GM10248 (cell line): Measurements from ENCODE around the gene FNDC1.
A peak's percentile ranks its signal among the peaks of the same experiment; 100 is the strongest.

ENCODE experiments used
- CTCF ChIA-PET: fragments of 300-600 bp; sonication (Branson Sonifier 250); formaldehyde crosslinking; extraction: SDS; loops from one replicate; lab custom pipeline; 2021; ENCODE audit warnings: antibody characterized with exemption; lab: Yijun Ruan, JAX
- POLR2A ChIA-PET: fragments of 350-650 bp; sonication (Branson Sonifier 250); formaldehyde crosslinking; extraction: SDS; loops from one replicate; lab custom pipeline; 2020; ENCODE audit warnings: antibody characterized with exemption; lab: Yijun Ruan, JAX
- DNase-seq: peaks from one replicate; pipeline ENCODE4 v3.0.0; 2012; ENCODE audit errors: extremely low spot score
- CTCF ChIP-seq: IDR thresholded peaks from 2 replicates; pipeline ENCODE4 v1.5.1; 2012; ENCODE audit warnings: mild to moderate bottlenecking, low read depth; ENCODE audit errors: extremely low read depth, missing control alignments, control extremely low read depth

The FNDC1 gene

DNA sequence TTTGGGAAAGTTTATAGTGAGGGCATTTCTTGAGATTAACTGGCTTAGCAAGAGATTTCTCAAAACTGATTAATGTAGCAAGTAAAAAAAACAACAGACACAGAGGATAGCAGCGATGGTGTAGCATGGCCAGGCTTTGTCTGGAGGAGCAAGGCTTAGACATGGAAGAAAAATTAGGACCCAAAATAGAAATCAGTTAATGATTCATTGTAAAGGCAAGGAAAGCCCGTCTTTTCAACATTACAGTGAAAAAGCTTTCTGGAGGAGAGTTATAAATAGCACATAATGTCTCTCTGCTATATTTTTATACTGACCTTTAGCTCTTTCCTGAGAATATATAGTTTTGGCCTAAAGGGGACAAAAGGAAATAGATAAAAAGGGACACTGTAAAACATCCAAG is 45.1 kb downstream of the FNDC1 start:
- POLR2A ChIA-PET, result no interaction called here
- TF ChIP-seq CTCF, result no peak
- CTCF ChIA-PET, result interaction anchor here (1.2 to 2.2 kb wide), 3 partner anchors 15 to 395 kb away, joined by 4 to 7 read pairs (median 5); no protein-coding TSS in a partner anchor
- DNase-seq, result no peak

DNA sequence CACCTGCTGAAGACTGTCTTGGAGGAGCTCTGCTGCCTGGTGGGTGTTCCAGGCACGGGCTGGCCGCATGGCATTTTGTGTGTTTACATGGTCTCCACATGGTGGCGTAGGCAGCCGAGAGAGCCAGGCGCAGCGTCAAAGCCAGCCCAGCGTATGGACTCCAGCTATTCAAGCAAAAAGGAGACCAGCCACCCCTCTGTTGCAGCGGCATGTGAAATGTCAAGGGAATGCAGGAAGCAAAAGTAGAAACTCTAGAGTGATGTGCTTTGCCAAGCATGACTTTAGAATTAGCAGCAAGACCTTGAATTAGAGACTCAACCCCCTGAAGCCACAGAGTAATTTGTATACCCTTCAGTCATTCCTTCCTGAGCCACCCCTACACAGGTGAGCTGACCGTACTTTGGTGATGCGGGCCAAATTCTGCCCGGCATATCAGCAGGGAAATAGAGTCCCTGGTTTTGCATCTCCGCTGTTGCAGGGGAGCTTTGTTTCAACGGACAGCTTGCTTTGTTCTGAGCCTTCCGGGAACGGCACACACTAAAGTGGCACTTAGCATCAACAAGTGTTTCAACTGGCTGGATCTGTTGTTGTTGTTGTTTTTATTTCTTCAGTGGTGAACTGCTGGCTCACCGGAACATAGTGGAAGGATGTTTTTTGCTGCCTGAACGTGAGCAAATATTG is 48.5 kb downstream of the FNDC1 start:
- ChIA-PET CTCF (interaction anchor here (0.9 to 3.1 kb wide), 14 partner anchors 9 to 437 kb away, joined by 3 to 19 read pairs (median 4); no protein-coding TSS in a partner anchor), POLR2A (no interaction called here)
- peak; percentile 67 for DNase-seq
- TF ChIP-seq CTCF, result peak; percentile 54

DNA sequence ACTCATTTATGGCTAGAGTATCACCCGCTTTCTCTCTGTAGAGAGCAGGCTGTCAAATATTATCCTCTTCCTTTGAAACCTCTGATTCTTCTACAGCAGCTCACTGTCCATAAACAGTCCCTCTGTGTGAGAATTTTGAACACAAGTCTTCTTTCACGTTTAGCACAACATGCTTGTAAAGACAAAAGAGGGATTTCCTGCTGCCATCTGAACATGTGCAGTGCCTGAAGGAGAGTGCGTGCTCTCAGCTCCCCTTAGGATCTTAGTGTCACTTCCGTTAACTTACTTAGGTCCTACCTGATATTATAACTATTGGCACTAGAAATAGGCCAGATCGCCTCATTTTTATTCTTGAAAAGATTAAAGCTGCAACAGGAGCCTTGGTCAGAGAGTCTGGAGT is 50.9 kb downstream of the FNDC1 start:
- TF ChIP-seq CTCF, result no peak

DNA sequence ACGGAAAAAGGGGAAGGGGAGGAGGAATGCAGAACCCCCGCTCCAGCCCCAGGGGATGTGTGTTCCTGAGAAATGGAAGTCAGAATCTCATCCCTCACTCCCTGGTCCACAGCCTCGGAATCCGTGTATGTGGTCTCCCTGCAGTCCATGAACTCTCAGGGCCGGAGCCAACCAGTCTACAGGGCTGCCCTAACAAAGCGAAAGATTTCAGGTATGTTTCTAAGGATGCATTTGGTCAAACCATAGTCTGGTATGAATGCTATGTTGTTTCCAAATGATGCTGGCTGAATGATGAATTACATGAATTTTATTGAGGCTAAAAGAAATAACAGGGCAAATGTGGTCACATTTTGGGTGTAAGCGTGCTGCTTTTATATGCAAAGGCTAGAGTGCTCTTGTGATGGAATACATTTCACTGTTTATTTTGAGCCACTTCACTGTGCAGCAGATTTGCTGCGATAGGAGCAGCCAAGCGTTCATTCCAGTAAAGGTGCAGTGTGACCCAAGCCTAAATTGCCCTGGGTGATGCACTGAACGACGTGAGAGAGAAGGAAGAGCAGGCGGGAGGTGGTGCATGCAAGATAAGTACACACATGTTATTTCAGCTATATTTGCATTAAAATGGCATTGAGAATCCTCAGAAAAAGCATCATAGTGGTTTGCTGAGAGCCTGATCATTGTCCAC is 52.4 kb downstream of the FNDC1 start:
- CTCF ChIA-PET, result no interaction called here
- POLR2A ChIA-PET, result no interaction called here
- TF ChIP-seq CTCF, result no peak
- DNase-seq, result no peak

More for the DNA sequence above, 50.9 kb downstream of the FNDC1 start:
- POLR2A ChIA-PET, result no interaction called here
- CTCF ChIA-PET, result interaction anchor here (1.1 to 1.6 kb wide), 2 partner anchors 33 to 47 kb away, joined by 3 to 5 read pairs; no protein-coding TSS in a partner anchor
- DNase-seq, result no peak

DNA sequence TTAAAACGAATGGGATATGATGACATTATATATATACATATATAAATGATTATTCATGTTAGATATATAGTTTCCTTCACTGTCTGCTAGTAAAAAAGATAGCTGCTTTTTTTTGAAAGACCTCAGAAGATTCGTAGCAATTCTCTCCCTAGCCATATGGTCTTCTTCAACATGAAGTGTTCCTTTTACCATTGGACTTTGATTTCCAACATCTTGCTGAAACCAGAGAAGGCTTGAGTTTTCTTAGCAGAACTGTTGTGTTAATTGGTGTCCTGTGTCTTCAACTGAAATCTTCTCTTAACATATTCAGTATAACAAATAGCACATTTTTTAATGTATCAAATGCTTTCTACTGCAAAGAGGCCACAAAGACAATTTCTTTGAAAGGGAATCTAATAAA is 55.3 kb downstream of the FNDC1 start:
- no peak for DNase-seq
- TF ChIP-seq CTCF, result no peak
- ChIA-PET CTCF (interaction anchor here (1.4 kb wide), 1 partner anchor 50 kb away, joined by 3 read pairs; no protein-coding TSS in a partner anchor), POLR2A (no interaction called here)

- POLR2A ChIA-PET, result no interaction called here
- no peak for TF ChIP-seq CTCF
- CTCF ChIA-PET, result interaction anchor here (1.0 kb wide), 1 partner anchor 21 kb away, joined by 3 read pairs; no protein-coding TSS in a partner anchor
- no peak for DNase-seq
Observed at GRCh38 chr6:159229651-159230051, 60.5 kb downstream of the FNDC1 start.
